GM23338 (cell line): ENCODE measurements around the gene PTRH1. TPM values are rescaled to one million over a fixed set of nuclear protein-coding genes. Genes with fewer than 3 reads are reported as not detected.

Source experiments
- ATAC-seq: fragments of 200-7000 bp; cut with Tn5 transposase; 3 replicates; pipeline ENCODE4 v1.9.1; 2020
- DNase-seq: peaks from one replicate; pipeline ENCODE4 v3.0.0-alpha.2; 2015; ENCODE audit warnings: low spot score
- H2AFZ ChIP-seq: fragments of 200-600 bp; sonication (generic); 2 replicates; pipeline ENCODE4 v1.8.0; 2016; ENCODE audit warnings: antibody characterized with exemption, mild to moderate bottlenecking, moderate library complexity
- H3F3A ChIP-seq: fragments of 200-600 bp; sonication (generic); replicated peaks from 2 replicates; pipeline ENCODE4 v1.8.0; 2017; ENCODE audit warnings: antibody characterized with exemption, mixed run types, low read depth
- H3K27ac ChIP-seq: fragments of 200-600 bp; sonication (generic); 2 replicates; pipeline ENCODE4 v1.6.1; 2016; ENCODE audit warnings: low read depth
- H3K27me3 ChIP-seq: fragments of 200-600 bp; sonication (generic); 2 replicates; pipeline ENCODE4 v1.8.0; 2016; ENCODE audit warnings: mild to moderate bottlenecking, mixed run types, moderate library complexity; ENCODE audit not compliant: insufficient read depth
- H3K36me3 ChIP-seq: fragments of 200-600 bp; sonication (generic); 2 replicates; pipeline ENCODE4 v1.8.0; 2016; ENCODE audit warnings: mild to moderate bottlenecking; ENCODE audit not compliant: insufficient read depth
- H3K4me1 ChIP-seq: fragments of 200-600 bp; sonication (generic); 2 replicates; pipeline ENCODE4 v1.8.0; 2016; ENCODE audit warnings: mild to moderate bottlenecking, moderate library complexity; ENCODE audit not compliant: insufficient read depth
- H3K4me2 ChIP-seq: fragments of 200-600 bp; sonication (generic); 2 replicates; pipeline ENCODE4 v1.7.1; 2017; ENCODE audit warnings: mixed run types
- H3K4me3 ChIP-seq: fragments of 200-600 bp; sonication (generic); 2 replicates; pipeline ENCODE4 v1.6.1; 2016; ENCODE audit warnings: mixed run types
- H3K79me2 ChIP-seq: fragments of 200-600 bp; sonication (generic); replicated peaks from 2 replicates; pipeline ENCODE4 v1.8.0; 2017; ENCODE audit warnings: mild to moderate bottlenecking; ENCODE audit not compliant: insufficient read depth
- H3K9me2 ChIP-seq: fragments of 200-600 bp; sonication (generic); 2 replicates; pipeline ENCODE4 v1.8.0; 2017; ENCODE audit not compliant: insufficient read depth
- H4K20me1 ChIP-seq: fragments of 200-600 bp; sonication (generic); replicated peaks from 2 replicates; pipeline ENCODE4 v1.8.0; 2017; ENCODE audit warnings: mild to moderate bottlenecking; ENCODE audit not compliant: insufficient read depth
- H3K27ac Mint-ChIP-seq: 2 replicates; pipeline ENCODE4 v1.8.0; 2020; ENCODE audit warnings: inconsistent platforms, mild to moderate bottlenecking, moderate library complexity, mixed read lengths
- H3K27me3 Mint-ChIP-seq: 3 replicates; pipeline ENCODE4 v1.8.0; 2022; ENCODE audit warnings: low read depth, mild to moderate bottlenecking, moderate library complexity, mixed read lengths, inconsistent platforms; ENCODE audit not compliant: insufficient read depth, poor library complexity
- H3K36me3 Mint-ChIP-seq: 3 replicates; pipeline ENCODE4 v1.8.0; 2021; ENCODE audit warnings: low read depth, mild to moderate bottlenecking, inconsistent platforms, moderate library complexity, mixed read lengths
- H3K4me1 Mint-ChIP-seq: 3 replicates; pipeline ENCODE4 v1.8.0; 2020; ENCODE audit warnings: mild to moderate bottlenecking, inconsistent platforms, mixed read lengths
- H3K4me3 Mint-ChIP-seq: 3 replicates; pipeline ENCODE4 v1.8.0; 2021; ENCODE audit warnings: moderate library complexity, mild to moderate bottlenecking, inconsistent platforms, mixed read lengths
- H3K9me3 Mint-ChIP-seq: 3 replicates; pipeline ENCODE4 v1.8.0; 2020; ENCODE audit warnings: moderate library complexity, mild to moderate bottlenecking, inconsistent platforms, mixed read lengths
- CREB1 ChIP-seq: fragments of 250-450 bp; sonication (Bioruptor Pico); IDR thresholded peaks from 2 replicates; pipeline ENCODE4 v1.5.0; 2020; ENCODE audit warnings: low read depth, mild to moderate bottlenecking, moderate library complexity
- CTCF ChIP-seq, 2 experiments: fragments of 200-600 bp in 1 of 2; sonication (generic) in 1 of 2; conservative IDR thresholded peaks; 2 replicates each; pipeline versions ENCODE4 v1.5.1 to v1.6.1; 2016 to 2017; ENCODE audit warnings: antibody characterized with exemption in 2 of 2, low read depth in 2 of 2, mild to moderate bottlenecking in 2 of 2, moderate library complexity in 1 of 2
- EZH2 ChIP-seq: fragments of 200-600 bp; sonication (generic); IDR thresholded peaks from one replicate; pipeline ENCODE4 v1.8.0; 2017; ENCODE audit warnings: antibody characterized with exemption, mild to moderate bottlenecking, low read depth; ENCODE audit not compliant: unreplicated experiment
- EZH2phosphoT487 ChIP-seq: fragments of 200-600 bp; sonication (generic); IDR thresholded peaks from one replicate; pipeline ENCODE4 v1.8.1; 2018; ENCODE audit warnings: antibody characterized with exemption; ENCODE audit not compliant: unreplicated experiment
- JUNB ChIP-seq: IDR thresholded peaks from one replicate; pipeline ENCODE4 v1.6.1; 2016; ENCODE audit warnings: antibody characterized with exemption; ENCODE audit not compliant: unreplicated experiment
- NANOG ChIP-seq: IDR thresholded peaks from 2 replicates; pipeline ENCODE4 v1.6.1; 2016; ENCODE audit warnings: antibody characterized with exemption, borderline replicate concordance
- POLR2AphosphoS5 ChIP-seq: IDR thresholded peaks from 2 replicates; pipeline ENCODE4 v1.6.1; 2016; ENCODE audit warnings: antibody characterized with exemption, low read depth
- STAT1 ChIP-seq: IDR thresholded peaks from one replicate; pipeline ENCODE4 v1.6.1; 2016; ENCODE audit warnings: antibody characterized with exemption; ENCODE audit not compliant: unreplicated experiment
- ZNF114 ChIP-seq: fragments of 250-450 bp; sonication (Bioruptor Pico); IDR thresholded peaks from 2 replicates; pipeline ENCODE4 v1.5.0; 2020; ENCODE audit warnings: mild to moderate bottlenecking, moderate library complexity
- ZNF331 ChIP-seq: fragments of 250-450 bp; sonication (Bioruptor Pico); IDR thresholded peaks from 2 replicates; pipeline ENCODE4 v1.5.0; 2020; ENCODE audit warnings: low read depth, mild to moderate bottlenecking, moderate library complexity
- polyA plus RNA-seq: library from polyadenylated mRNA; unstranded; fragments of >200 nt; fragmentation: Nextera tagmentation; extraction: Ambion mirVana; gene quantifications from 2 replicates; pipeline ENCODE4 v1.2.1, GENCODE V29; 2016
- total RNA-seq: library from RNA; depleted of rRNA; stranded (reverse); fragments of >200 nt; shearing (Covaris generic); gene quantifications from 2 replicates; pipeline ENCODE4 v1.2.3, GENCODE V29; 2014
- TF ChIP-seq, protein P1 (sequence below): IDR thresholded peaks from 2 replicates; pipeline ENCODE4 v1.6.1; 2016; ENCODE audit warnings: antibody characterized with exemption
- TF ChIP-seq, protein P2 (sequence below): fragments of 250-450 bp; sonication (Bioruptor Pico); IDR thresholded peaks from 2 replicates; pipeline ENCODE4 v1.5.0; 2020; ENCODE audit warnings: mild to moderate bottlenecking, moderate library complexity

The PTRH1 gene
- total and polyA plus RNA-seq, 2 experiments from 2014 or later, result 15.1 to 18.6 TPM

- TF ChIP-seq CTCF (conservative IDR thresholded peaks at IDR 0.05; ENCODE audit: low read depth in 2 of 2), result no peak
- TF ChIP-seq STAT1, result no peak
- no peak for TF ChIP-seq EZH2
- no peak for TF ChIP-seq NANOG
- TF ChIP-seq ZNF331 (CRISPR knock-in tag), result no peak
- TF ChIP-seq, protein P1, sequence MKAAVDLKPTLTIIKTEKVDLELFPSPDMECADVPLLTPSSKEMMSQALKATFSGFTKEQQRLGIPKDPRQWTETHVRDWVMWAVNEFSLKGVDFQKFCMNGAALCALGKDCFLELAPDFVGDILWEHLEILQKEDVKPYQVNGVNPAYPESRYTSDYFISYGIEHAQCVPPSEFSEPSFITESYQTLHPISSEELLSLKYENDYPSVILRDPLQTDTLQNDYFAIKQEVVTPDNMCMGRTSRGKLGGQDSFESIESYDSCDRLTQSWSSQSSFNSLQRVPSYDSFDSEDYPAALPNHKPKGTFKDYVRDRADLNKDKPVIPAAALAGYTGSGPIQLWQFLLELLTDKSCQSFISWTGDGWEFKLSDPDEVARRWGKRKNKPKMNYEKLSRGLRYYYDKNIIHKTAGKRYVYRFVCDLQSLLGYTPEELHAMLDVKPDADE, result no peak
- no peak for TF ChIP-seq ZNF114 (CRISPR knock-in tag)
- TF ChIP-seq POLR2AphosphoS5, result no peak
- no peak for TF ChIP-seq CREB1 (CRISPR knock-in tag)
- no peak for TF ChIP-seq JUNB
- no peak for TF ChIP-seq EZH2phosphoT487
These were observed 2.3 kb upstream of the PTRH1 start (continued) for GRCh38 chr9:127717766-127718165.

DNA sequence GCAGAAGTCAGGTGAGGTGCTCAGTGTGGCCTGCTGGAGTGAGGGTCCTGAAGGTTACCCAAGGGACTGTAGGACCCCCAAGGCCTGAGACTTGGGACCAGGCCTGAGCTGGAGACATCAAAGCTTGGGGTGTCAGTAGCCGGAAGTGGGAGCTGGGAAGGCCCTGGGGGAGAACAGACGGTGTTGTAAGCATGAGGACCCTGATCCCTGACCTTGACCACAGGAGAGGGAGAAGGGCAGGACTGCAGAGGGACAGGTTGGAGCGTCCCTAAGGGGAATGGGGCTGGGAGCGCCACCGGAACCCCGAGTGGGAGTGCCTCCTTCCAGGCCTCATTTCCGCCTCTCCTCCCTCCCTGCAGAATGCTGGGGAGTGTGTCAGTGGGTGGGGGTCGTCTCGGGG lies 949 bp upstream of the PTRH1 start:
- Histone ChIP-seq H3K4me2 (peak overlapping the region; percentile 95), H3K36me3 (no peaks in the 10 kb centered on the region), H3K4me3 (peak overlapping the region; percentile 66), H3K27ac (no peak overlapping the region), H3K79me2 (no peaks in the 10 kb centered on the region), H3K27me3 (no peaks in the 10 kb centered on the region), H3K9me2 (no peaks in the 10 kb centered on the region), H3K4me1 (peaks cover 13% of the 10 kb centered on the region), H2AFZ (peak overlapping the region; percentile 94; the same call in 1 of the 2 replicates), H4K20me1 (no peaks in the 10 kb centered on the region), H3F3A (0 out of 2 replicates have a peak, but pooled peaks cover 7% of the 10 kb centered on the region)
- no peak overlapping the region for H3K27ac Mint-ChIP-seq
- peaks cover 19% of the 10 kb centered on the region for H3K27me3 Mint-ChIP-seq
- ATAC-seq (no peak), DNase-seq (no peak)
- H3K9me3 Mint-ChIP-seq, result no peaks in the 10 kb centered on the region
- H3K36me3 Mint-ChIP-seq, result no peaks in the 10 kb centered on the region
- peak overlapping the region; percentile 98 for H3K4me3 Mint-ChIP-seq
- TF ChIP-seq ZNF114 (CRISPR knock-in tag), result no peak
- TF ChIP-seq, protein P2, sequence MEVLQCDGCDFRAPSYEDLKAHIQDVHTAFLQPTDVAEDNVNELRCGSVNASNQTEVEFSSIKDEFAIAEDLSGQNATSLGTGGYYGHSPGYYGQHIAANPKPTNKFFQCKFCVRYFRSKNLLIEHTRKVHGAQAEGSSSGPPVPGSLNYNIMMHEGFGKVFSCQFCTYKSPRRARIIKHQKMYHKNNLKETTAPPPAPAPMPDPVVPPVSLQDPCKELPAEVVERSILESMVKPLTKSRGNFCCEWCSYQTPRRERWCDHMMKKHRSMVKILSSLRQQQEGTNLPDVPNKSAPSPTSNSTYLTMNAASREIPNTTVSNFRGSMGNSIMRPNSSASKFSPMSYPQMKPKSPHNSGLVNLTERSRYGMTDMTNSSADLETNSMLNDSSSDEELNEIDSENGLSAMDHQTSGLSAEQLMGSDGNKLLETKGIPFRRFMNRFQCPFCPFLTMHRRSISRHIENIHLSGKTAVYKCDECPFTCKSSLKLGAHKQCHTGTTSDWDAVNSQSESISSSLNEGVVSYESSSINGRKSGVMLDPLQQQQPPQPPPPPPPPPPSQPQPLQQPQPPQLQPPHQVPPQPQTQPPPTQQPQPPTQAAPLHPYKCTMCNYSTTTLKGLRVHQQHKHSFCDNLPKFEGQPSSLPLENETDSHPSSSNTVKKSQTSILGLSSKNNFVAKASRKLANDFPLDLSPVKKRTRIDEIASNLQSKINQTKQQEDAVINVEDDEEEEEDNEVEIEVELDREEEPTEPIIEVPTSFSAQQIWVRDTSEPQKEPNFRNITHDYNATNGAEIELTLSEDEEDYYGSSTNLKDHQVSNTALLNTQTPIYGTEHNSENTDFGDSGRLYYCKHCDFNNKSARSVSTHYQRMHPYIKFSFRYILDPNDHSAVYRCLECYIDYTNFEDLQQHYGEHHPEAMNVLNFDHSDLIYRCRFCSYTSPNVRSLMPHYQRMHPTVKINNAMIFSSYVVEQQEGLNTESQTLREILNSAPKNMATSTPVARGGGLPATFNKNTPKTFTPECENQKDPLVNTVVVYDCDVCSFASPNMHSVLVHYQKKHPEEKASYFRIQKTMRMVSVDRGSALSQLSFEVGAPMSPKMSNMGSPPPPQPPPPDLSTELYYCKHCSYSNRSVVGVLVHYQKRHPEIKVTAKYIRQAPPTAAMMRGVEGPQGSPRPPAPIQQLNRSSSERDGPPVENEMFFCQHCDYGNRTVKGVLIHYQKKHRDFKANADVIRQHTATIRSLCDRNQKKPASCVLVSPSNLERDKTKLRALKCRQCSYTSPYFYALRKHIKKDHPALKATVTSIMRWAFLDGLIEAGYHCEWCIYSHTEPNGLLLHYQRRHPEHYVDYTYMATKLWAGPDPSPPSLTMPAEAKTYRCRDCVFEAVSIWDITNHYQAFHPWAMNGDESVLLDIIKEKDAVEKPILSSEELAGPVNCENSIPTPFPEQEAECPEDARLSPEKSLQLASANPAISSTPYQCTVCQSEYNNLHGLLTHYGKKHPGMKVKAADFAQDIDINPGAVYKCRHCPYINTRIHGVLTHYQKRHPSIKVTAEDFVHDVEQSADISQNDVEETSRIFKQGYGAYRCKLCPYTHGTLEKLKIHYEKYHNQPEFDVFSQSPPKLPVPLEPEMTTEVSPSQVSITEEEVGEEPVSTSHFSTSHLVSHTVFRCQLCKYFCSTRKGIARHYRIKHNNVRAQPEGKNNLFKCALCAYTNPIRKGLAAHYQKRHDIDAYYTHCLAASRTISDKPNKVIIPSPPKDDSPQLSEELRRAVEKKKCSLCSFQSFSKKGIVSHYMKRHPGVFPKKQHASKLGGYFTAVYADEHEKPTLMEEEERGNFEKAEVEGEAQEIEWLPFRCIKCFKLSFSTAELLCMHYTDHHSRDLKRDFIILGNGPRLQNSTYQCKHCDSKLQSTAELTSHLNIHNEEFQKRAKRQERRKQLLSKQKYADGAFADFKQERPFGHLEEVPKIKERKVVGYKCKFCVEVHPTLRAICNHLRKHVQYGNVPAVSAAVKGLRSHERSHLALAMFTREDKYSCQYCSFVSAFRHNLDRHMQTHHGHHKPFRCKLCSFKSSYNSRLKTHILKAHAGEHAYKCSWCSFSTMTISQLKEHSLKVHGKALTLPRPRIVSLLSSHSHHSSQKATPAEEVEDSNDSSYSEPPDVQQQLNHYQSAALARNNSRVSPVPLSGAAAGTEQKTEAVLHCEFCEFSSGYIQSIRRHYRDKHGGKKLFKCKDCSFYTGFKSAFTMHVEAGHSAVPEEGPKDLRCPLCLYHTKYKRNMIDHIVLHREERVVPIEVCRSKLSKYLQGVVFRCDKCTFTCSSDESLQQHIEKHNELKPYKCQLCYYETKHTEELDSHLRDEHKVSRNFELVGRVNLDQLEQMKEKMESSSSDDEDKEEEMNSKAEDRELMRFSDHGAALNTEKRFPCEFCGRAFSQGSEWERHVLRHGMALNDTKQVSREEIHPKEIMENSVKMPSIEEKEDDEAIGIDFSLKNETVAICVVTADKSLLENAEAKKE (CRISPR knock-in tag), result no peak
- no peak for TF ChIP-seq ZNF331 (CRISPR knock-in tag)
- TF ChIP-seq CREB1 (CRISPR knock-in tag), result no peak
- peaks cover 21% of the 10 kb centered on the region for H3K4me1 Mint-ChIP-seq
